ENCODE data around the gene ZNF512. TPM values are rescaled to one million over a fixed set of nuclear protein-coding genes. Genes with fewer than 3 reads are reported as not detected.

ZNF512 gene
- total and polyA plus RNA-seq, 9 of the 15 experiments (the other 6 are each of a cell fraction or from before 2014, with no cell fraction given) = 24.7 to 101 (median 65.9) TPM

DNA sequence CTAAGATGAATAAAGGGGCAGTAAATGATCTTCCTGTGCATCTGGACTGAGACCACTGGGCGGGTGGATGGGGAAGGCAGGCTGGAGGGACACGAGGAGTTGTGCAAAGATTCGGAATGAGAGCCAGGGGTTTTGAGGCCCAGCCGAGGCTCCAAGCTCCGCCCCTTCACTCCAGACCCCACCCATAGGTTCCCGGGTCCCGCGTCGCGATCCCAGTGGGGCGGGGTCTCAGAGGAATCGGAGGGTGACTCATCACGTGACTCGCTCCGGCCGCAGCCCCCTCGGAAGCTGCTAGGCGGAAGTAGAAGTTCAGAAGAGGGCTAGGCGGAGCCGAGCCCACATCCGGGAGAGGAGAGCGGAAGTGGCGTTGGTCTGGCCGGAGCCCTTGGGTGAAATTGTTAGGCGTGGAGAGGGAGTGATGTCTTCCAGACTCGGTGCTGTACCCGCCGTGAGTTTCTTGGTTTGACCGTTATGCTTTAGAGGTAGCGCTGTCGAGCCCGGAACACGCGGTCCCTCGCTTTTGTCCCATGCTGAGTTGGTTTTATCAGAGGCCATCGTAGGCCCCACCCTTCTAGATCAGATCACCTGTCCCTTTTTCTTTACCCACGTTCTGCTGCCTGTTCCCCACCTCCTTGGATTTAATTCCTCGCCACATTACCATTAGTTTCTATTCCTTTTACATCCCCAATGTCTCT, at the start of gene ZNF512 (continued):
- TF ChIP-seq NKRF (IDR thresholded peaks at IDR 0.05; ENCODE audit: borderline replicate concordance) = peak; percentile 86
- TF ChIP-seq U2AF2 (optimal IDR thresholded peaks at IDR 0.05; ENCODE audit: low read depth, low read length) = no peak
- TF ChIP-seq ZFP91 (CRISPR knock-in tag; IDR thresholded peaks at IDR 0.05) = no peak; the same call in 1 of the 2 replicates
- TF ChIP-seq SREBF1 (IDR thresholded peaks at IDR 0.05; ENCODE audit: borderline replicate concordance, low read depth, low read length) = no peak
- peak; percentile 75 to 89; a peak in 3 of 4 replicates for TF ChIP-seq MAZ (CRISPR knock-in tag; conservative IDR thresholded peaks at IDR 0.05 in 1 of 2, IDR thresholded peaks at IDR 0.05 in 1 of 2)
- TF ChIP-seq NUFIP1 (IDR thresholded peaks at IDR 0.05; ENCODE audit: partially characterized antibody) = no peak
- no peak for TF ChIP-seq NFE2L1 (tag; IDR thresholded peaks at IDR 0.05; ENCODE audit: borderline replicate concordance, low read depth)
- TF ChIP-seq, protein P1, sequence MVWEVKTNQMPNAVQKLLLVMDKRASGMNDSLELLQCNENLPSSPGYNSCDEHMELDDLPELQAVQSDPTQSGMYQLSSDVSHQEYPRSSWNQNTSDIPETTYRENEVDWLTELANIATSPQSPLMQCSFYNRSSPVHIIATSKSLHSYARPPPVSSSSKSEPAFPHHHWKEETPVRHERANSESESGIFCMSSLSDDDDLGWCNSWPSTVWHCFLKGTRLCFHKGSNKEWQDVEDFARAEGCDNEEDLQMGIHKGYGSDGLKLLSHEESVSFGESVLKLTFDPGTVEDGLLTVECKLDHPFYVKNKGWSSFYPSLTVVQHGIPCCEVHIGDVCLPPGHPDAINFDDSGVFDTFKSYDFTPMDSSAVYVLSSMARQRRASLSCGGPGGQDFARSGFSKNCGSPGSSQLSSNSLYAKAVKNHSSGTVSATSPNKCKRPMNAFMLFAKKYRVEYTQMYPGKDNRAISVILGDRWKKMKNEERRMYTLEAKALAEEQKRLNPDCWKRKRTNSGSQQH (CRISPR knock-in tag; IDR thresholded peaks at IDR 0.05) = no peak
- peak; percentile 34 for TF ChIP-seq FIP1L1 (IDR thresholded peaks at IDR 0.05; ENCODE audit: low read depth, low read length, poor library complexity, severe bottlenecking)
- TF ChIP-seq LCOR (CRISPR knock-in tag; IDR thresholded peaks at IDR 0.05) = 0 out of 2 replicates have a peak, but pooled peaks have one; percentile 33
- TF ChIP-seq IFI16 (CRISPR knock-in tag; IDR thresholded peaks at IDR 0.05) = no peak
- TF ChIP-seq C11orf30 (IDR thresholded peaks at IDR 0.05; ENCODE audit: low read depth) = peak; percentile 24; the same call in 1 of the 2 replicates
- TF ChIP-seq NRF1 (conservative IDR thresholded peaks at IDR 0.05 in 1 of 2, IDR thresholded peaks at IDR 0.05 in 1 of 2) = peak; percentile 34 to 50; a peak in 2 of 4 replicates
- TF ChIP-seq, protein P2, sequence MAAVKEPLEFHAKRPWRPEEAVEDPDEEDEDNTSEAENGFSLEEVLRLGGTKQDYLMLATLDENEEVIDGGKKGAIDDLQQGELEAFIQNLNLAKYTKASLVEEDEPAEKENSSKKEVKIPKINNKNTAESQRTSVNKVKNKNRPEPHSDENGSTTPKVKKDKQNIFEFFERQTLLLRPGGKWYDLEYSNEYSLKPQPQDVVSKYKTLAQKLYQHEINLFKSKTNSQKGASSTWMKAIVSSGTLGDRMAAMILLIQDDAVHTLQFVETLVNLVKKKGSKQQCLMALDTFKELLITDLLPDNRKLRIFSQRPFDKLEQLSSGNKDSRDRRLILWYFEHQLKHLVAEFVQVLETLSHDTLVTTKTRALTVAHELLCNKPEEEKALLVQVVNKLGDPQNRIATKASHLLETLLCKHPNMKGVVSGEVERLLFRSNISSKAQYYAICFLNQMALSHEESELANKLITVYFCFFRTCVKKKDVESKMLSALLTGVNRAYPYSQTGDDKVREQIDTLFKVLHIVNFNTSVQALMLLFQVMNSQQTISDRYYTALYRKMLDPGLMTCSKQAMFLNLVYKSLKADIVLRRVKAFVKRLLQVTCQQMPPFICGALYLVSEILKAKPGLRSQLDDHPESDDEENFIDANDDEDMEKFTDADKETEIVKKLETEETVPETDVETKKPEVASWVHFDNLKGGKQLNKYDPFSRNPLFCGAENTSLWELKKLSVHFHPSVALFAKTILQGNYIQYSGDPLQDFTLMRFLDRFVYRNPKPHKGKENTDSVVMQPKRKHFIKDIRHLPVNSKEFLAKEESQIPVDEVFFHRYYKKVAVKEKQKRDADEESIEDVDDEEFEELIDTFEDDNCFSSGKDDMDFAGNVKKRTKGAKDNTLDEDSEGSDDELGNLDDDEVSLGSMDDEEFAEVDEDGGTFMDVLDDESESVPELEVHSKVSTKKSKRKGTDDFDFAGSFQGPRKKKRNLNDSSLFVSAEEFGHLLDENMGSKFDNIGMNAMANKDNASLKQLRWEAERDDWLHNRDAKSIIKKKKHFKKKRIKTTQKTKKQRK (IDR thresholded peaks at IDR 0.05; ENCODE audit: borderline replicate concordance, low read depth, low read length) = no peak
- no peak for TF ChIP-seq ARHGAP35 (IDR thresholded peaks at IDR 0.05; ENCODE audit: partially characterized antibody)
- TF ChIP-seq SNIP1 (IDR thresholded peaks at IDR 0.05; ENCODE audit: low read depth) = no peak
- 0 out of 2 replicates have a peak, but pooled peaks have one; percentile 51 for TF ChIP-seq TGIF2 (CRISPR knock-in tag; IDR thresholded peaks at IDR 0.05)
- TF ChIP-seq POLR3A (IDR thresholded peaks at IDR 0.05; ENCODE audit: borderline replicate concordance, extremely low read depth, insufficient read depth, insufficient read length) = no peak
- no peak; a peak in 1 of 4 replicates for TF ChIP-seq CSDE1 (IDR thresholded peaks at IDR 0.05)

Measured in K562 (cell line).